Transverse colon (tissue), 4 donors: ENCODE measurements around the gene HEATR5B. TPM values are rescaled to one million over a fixed set of nuclear protein-coding genes. Genes with fewer than 3 reads are reported as not detected.
"Not testable (repeated sequence)": the region's sequence is repeated elsewhere in the genome, so short reads cannot be mapped to it uniquely, and the experiment has no call there.

Source experiments
- DNase-seq: peaks from one replicate; pipeline ENCODE4 v3.0.0-alpha.2; 2019
- H3K27ac ChIP-seq, 4 donors: fragments of 200-600 bp; sonication (generic); 2 replicates each; pipeline ENCODE4 v1.5.1; 2016 to 2018; ENCODE audit warnings: inconsistent platforms in 4 of 4
- H3K27me3 ChIP-seq: fragments of 200-600 bp; sonication (generic); 2 replicates; pipeline ENCODE4 v1.5.1; 2017; ENCODE audit warnings: inconsistent platforms
- H3K36me3 ChIP-seq, 4 donors: fragments of 200-600 bp; sonication (generic); 2 replicates each; pipeline ENCODE4 v1.5.1; 2017 to 2019; ENCODE audit warnings: inconsistent platforms in 4 of 4
- H3K4me1 ChIP-seq, 4 donors: fragments of 200-600 bp; sonication (generic); 2 replicates each; pipeline ENCODE4 v1.5.1; 2017 to 2020; ENCODE audit warnings: inconsistent platforms in 4 of 4
- H3K4me3 ChIP-seq, 4 donors: fragments of 200-600 bp; sonication (generic); 1 replicate in 1 of 4; 2 replicates in 3 of 4; pipeline versions ENCODE4 v1.5.1 to v1.6.1; 2017 to 2019; ENCODE audit warnings: inconsistent platforms in 4 of 4
- H3K9me3 ChIP-seq, 2 donors: fragments of 200-600 bp; sonication (generic); 2 replicates each; pipeline ENCODE4 v1.5.1; 2017 to 2019; ENCODE audit warnings: inconsistent platforms in 2 of 2
- EP300 ChIP-seq: sonication (generic); formaldehyde crosslinking; IDR thresholded peaks from one replicate; pipeline ENCODE4 v1.6.1; 2017; ENCODE audit warnings: antibody characterized with exemption, low read depth
- POLR2A ChIP-seq: fragments of 450-650 bp; IDR thresholded peaks from one replicate; pipeline ENCODE4 v1.6.1; 2016; ENCODE audit warnings: antibody characterized with exemption, mild to moderate bottlenecking, moderate library complexity
- POLR2AphosphoS5 ChIP-seq, 3 donors: sonication (generic); formaldehyde crosslinking; IDR thresholded peaks; one replicate each; pipeline ENCODE4 v1.6.1; 2016; ENCODE audit warnings: antibody characterized with exemption in 3 of 3
- WGBS, 2 donors: methylation state at CpG; one replicate each; pipeline ENCODE4 v1.1.5; 2018; ENCODE audit warnings: low coverage in 1 of 2; 5-methylcytosine and 5-hydroxymethylcytosine counted together
- in situ Hi-C, 4 donors: fragments of 200-750 bp; cut with MboI; loops; one replicate each; pipeline versions ENCODE4 v1.15.0 to v1.15.1; 2017; ENCODE audit warnings: low sequenced_read_pairs in 3 of 4, low pct_ligation_motif_present in 1 of 4, low pct_unique_long_range_greater_than_20kb in 1 of 4
- intact Hi-C: fragments of 100-400 bp; cut with DNase I; formaldehyde crosslinking; loops from one replicate; pipeline ENCODE4 v1.15.1; 2023; ENCODE audit warnings: low total_unique reads
- total RNA-seq, 4 donors: library from RNA; depleted of rRNA; stranded (reverse); fragments of >200 nt; gene quantifications; one replicate each; pipeline ENCODE4 v1.1.0, GENCODE V29; 2016
- TF ChIP-seq, protein P1 (sequence below), 5 experiments: fragments of 200-600 bp in 3 of 5; fragments of 450-650 bp in 2 of 5; sonication (generic) in 3 of 5; IDR thresholded peaks; 1 replicate in 2 of 5; 2 replicates in 3 of 5; pipeline ENCODE4 v1.5.1; 2016 to 2017; ENCODE audit warnings: antibody characterized with exemption in 5 of 5, inconsistent platforms in 3 of 5, mild to moderate bottlenecking in 2 of 5, moderate library complexity in 1 of 5

HEATR5B gene
- total RNA-seq, 4 donors from 2014 or later = 17.9 to 45.4 (median 29.9) TPM

DNA sequence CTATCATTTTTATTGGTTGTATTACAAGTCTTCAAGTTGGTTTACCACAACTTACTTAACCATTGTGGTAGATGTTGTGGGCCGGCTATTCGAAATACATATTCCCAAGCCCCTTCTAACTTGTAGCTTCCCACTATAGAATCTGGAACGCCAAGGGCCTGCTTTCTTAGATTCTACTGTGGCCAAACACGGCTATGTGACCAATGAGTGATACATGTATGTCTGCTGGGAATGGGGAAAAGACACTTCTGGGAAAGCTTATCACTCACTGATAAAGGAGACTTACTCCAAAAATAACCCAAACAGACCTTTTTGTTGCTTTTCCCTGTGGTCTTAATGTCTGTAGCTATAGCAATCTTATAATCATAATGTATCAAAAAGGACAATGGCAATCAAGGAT, 142.3 kb downstream of the HEATR5B start:
- Histone ChIP-seq H3K27ac (no peak overlapping the region), H3K36me3 (no peaks in the 10 kb centered on the region), H3K4me3 (no peak overlapping the region), H3K27me3 (no peaks in the 10 kb centered on the region), H3K9me3 (no peaks in the 10 kb centered on the region), H3K4me1 (no peaks in the 10 kb centered on the region)
- intact Hi-C loops (no loop called here), in situ Hi-C loops (no loop called here)
- 88 to 95% methylated on average over 3 to 4 of the region's 4 CpGs for WGBS, 2 donors
- TF ChIP-seq, protein P1, sequence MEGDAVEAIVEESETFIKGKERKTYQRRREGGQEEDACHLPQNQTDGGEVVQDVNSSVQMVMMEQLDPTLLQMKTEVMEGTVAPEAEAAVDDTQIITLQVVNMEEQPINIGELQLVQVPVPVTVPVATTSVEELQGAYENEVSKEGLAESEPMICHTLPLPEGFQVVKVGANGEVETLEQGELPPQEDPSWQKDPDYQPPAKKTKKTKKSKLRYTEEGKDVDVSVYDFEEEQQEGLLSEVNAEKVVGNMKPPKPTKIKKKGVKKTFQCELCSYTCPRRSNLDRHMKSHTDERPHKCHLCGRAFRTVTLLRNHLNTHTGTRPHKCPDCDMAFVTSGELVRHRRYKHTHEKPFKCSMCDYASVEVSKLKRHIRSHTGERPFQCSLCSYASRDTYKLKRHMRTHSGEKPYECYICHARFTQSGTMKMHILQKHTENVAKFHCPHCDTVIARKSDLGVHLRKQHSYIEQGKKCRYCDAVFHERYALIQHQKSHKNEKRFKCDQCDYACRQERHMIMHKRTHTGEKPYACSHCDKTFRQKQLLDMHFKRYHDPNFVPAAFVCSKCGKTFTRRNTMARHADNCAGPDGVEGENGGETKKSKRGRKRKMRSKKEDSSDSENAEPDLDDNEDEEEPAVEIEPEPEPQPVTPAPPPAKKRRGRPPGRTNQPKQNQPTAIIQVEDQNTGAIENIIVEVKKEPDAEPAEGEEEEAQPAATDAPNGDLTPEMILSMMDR (IDR thresholded peaks at IDR 0.05) = no peak
- TF ChIP-seq EP300 (no peak), POLR2A (no peak), POLR2AphosphoS5 (IDR thresholded peaks at IDR 0.05) (no peak)
- no peak for DNase-seq

DNA sequence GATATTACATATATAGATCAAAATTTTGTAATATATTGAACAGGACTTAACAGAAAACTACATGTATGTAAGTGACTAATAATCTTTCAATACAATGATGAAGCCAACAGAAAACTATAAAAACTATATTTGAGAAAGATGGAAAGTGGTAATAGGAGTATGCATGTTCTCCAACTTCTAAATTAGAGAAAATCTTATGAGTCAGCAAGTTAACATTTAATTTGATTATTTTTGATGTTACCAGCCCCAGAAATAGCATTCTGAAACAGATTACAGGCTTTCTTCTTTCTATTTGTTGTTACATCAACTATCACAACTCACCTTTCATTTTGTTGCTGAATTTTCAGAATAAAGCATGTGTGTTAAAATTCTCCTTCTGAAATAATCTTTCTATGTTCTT, 147.6 kb downstream of the HEATR5B start:
- H3K4me1 ChIP-seq, H3K36me3 ChIP-seq, H3K27me3 ChIP-seq, DNase-seq, H3K9me3 ChIP-seq, H3K4me3 ChIP-seq, intact Hi-C loops, in situ Hi-C loops, H3K27ac ChIP-seq: not testable (repeated sequence)

DNA sequence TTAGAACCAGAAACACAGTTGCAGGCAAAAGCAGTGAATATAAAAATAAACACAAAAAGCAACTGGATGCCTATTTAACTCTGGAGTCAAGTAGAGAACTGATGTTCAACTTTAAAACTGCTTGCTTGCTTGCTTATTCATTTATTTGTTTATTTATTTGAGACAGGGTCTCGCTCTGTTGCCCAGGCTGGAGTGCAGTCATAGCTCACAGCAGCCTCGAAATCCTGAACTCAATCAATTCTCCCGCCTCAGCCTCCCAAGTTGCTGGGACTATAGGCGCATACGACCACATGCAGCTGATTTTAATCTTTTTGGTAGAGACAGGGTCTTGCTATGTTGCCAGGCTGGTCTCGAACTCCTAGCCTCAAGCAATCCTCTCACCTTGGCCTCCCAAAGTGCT, 152.5 kb downstream of the HEATR5B start:
- H3K9me3 ChIP-seq, intact Hi-C loops, H3K27me3 ChIP-seq, H3K4me1 ChIP-seq, DNase-seq, H3K36me3 ChIP-seq, H3K27ac ChIP-seq, in situ Hi-C loops, H3K4me3 ChIP-seq: not testable (repeated sequence)
- WGBS, 2 donors = 90 to 93% methylated on average over 6 of the region's 6 CpGs

Other genes with a start within 250 kb of the HEATR5B start
- 10 to 100 TPM; 23.6 to 30.6 (median 25.3) TPM for gene STRN, start 117.8 kb downstream of the HEATR5B start, total RNA-seq
- gene GPATCH11, start 146 bp upstream of the HEATR5B start, total RNA-seq = 1 to 10 TPM in 3 of 4 donors, under 1 TPM in 1; 0.20 to 7.9 (median 5.7) TPM
- gene EIF2AK2, start 72.6 kb upstream of the HEATR5B start, total RNA-seq = 10 to 100 TPM; 19.5 to 63.2 (median 25.8) TPM
- not detected for gene SULT6B1, start 104.3 kb upstream of the HEATR5B start, total RNA-seq
- 10 to 100 TPM in 3 of 4 donors, 1 to 10 TPM in 1; 7.5 to 39.0 (median 24.2) TPM for gene CEBPZOS, start 112.1 kb upstream of the HEATR5B start, total RNA-seq
- 100 to 1,000 TPM in 1 of 4 donors, 10 to 100 TPM in 2, 1 to 10 TPM in 1; 9.4 to 235 (median 33.7) TPM for gene CEBPZ, start 147.2 kb upstream of the HEATR5B start, total RNA-seq
- gene NDUFAF7, start 147.3 kb upstream of the HEATR5B start, total RNA-seq = 10 to 100 TPM in 3 of 4 donors, 1 to 10 TPM in 1; 1.9 to 21.6 (median 16.5) TPM
- gene PRKD3, start 240.5 kb upstream of the HEATR5B start, total RNA-seq = 10 to 100 TPM in 3 of 4 donors, 1 to 10 TPM in 1; 2.6 to 83.8 (median 28.6) TPM